HepG2 (cell line): ENCODE results near the gene VWC2L. TPM values are rescaled to one million over a fixed set of nuclear protein-coding genes. Genes with fewer than 3 reads are reported as not detected.

Experiments
- ATAC-seq: fragments of 200-7000 bp; cut with Tn5 transposase; 3 replicates; pipeline ENCODE4 v1.9.1; 2020; ENCODE audit warnings: mild to moderate bottlenecking, moderate library complexity
- BruUV-seq: library from RNA; stranded (reverse); fragments of 400-500 nt; replicated peaks from 2 replicates; lab custom pipeline; 2021; lab: Mats Ljungman, UMichigan
- CTCF ChIA-PET: fragments of 300-600 bp; formaldehyde crosslinking; extraction: SDS; loops from one replicate; lab custom pipeline; 2021; ENCODE audit warnings: low total read pairs, inconsistent platforms, low intra/inter-chr PET ratio; lab: Yijun Ruan, JAX
- POLR2A ChIA-PET: fragments of 350-600 bp; sonication (Branson Sonifier 250); formaldehyde crosslinking; loops from one replicate; lab custom pipeline; 2020; ENCODE audit warnings: antibody characterized with exemption, inconsistent platforms; lab: Yijun Ruan, JAX
- DNase-seq: peaks from one replicate; pipeline ENCODE4 v3.0.0-alpha.2; 2015; ENCODE audit warnings: low spot score
- FAIRE-seq: peaks from 3 replicates; lab custom pipeline; 2011; peaks lifted over from hg19 to GRCh38; lab: Jason Lieb, UNC
- H2AFZ ChIP-seq: one replicate; pipeline ENCODE4 v1.6.1; 2011; ENCODE audit warnings: low read length, inconsistent platforms
- H3K27ac ChIP-seq: fragments of 300-600 bp; 3 replicates; pipeline ENCODE4 v1.8.0; 2011; ENCODE audit warnings: mixed run types, mild to moderate bottlenecking, mixed read lengths, low read length, inconsistent platforms; ENCODE audit not compliant: insufficient read depth; ENCODE audit errors: extremely low read length
- H3K27me3 ChIP-seq, 2 experiments: fragments of 200-600 bp in 1 of 2; 2 replicates in 1 of 2; 3 replicates in 1 of 2; pipeline versions ENCODE4 v1.6.0 to v1.8.0; 2011; ENCODE audit warnings: low read length in 2 of 2, mild to moderate bottlenecking in 2 of 2, moderate library complexity in 2 of 2, inconsistent platforms in 1 of 2; ENCODE audit not compliant: insufficient read depth in 2 of 2, control insufficient read depth in 1 of 2
- H3K36me3 ChIP-seq, 2 experiments: fragments of 200-600 bp in 1 of 2; replicated peaks in 1 of 2; 2 replicates in 1 of 2; 3 replicates in 1 of 2; pipeline versions ENCODE4 v1.5.1 to v1.8.0; 2011; ENCODE audit warnings: low read length in 2 of 2, inconsistent platforms in 1 of 2; ENCODE audit not compliant: insufficient read depth in 2 of 2, control insufficient read depth in 1 of 2
- H3K4me1 ChIP-seq: 2 replicates; pipeline ENCODE4 v1.5.1; 2012; ENCODE audit warnings: low read length, inconsistent platforms; ENCODE audit not compliant: insufficient read depth
- H3K4me2 ChIP-seq: 2 replicates; pipeline ENCODE4 v1.6.0; 2011; ENCODE audit warnings: low read depth, low read length, inconsistent platforms
- H3K4me3 ChIP-seq, 3 experiments: fragments of 200-600 bp in 1 of 3; sonication (generic), shearing (Covaris generic) in 1 of 3; replicated peaks in 1 of 3; 2 replicates each; pipeline ENCODE4 v1.5.1; 2011 to 2016; ENCODE audit warnings: low read length in 3 of 3, inconsistent platforms in 2 of 3, low read depth in 2 of 3, mild to moderate bottlenecking in 2 of 3, control low read depth in 1 of 3, mixed read lengths in 1 of 3; ENCODE audit not compliant: insufficient read depth in 1 of 3
- H3K79me2 ChIP-seq: one replicate; pipeline ENCODE4 v1.6.1; 2011; ENCODE audit warnings: low read length, inconsistent platforms; ENCODE audit not compliant: insufficient read depth
- H3K9ac ChIP-seq: 2 replicates; pipeline ENCODE4 v1.6.0; 2011; ENCODE audit warnings: mild to moderate bottlenecking, low read depth, low read length, inconsistent platforms; ENCODE audit not compliant: insufficient read depth
- H3K9me3 ChIP-seq: 2 replicates; pipeline ENCODE4 v1.5.1; 2012; ENCODE audit warnings: mild to moderate bottlenecking, low read length
- H4K20me1 ChIP-seq: 2 replicates; pipeline ENCODE4 v1.6.0; 2011; ENCODE audit warnings: inconsistent platforms, mild to moderate bottlenecking, low read length, moderate library complexity; ENCODE audit not compliant: insufficient read depth
- DDIT3 ChIP-seq: sonication (generic); formaldehyde crosslinking; IDR thresholded peaks from 2 replicates; pipeline ENCODE4 v1.4.0; 2020; ENCODE audit warnings: mild to moderate bottlenecking, missing genetic modification reagents
- RXRB ChIP-seq: IDR thresholded peaks from 2 replicates; pipeline ENCODE4 v1.6.1; 2016; ENCODE audit warnings: borderline replicate concordance, missing genetic modification reagents, missing compliant biosample characterization
- SAP130 ChIP-seq: IDR thresholded peaks from 2 replicates; pipeline ENCODE4 v1.6.1; 2016; ENCODE audit warnings: low read depth
- SP2 ChIP-seq: sonication (generic); formaldehyde crosslinking; IDR thresholded peaks from 2 replicates; pipeline ENCODE4 v1.5.1; 2020; ENCODE audit warnings: mild to moderate bottlenecking, missing genetic modification reagents
- U2AF2 ChIP-seq: fragments of 200-400 bp; formaldehyde crosslinking; IDR thresholded peaks from 2 replicates; pipeline ENCODE4 v1.6.1; 2017; ENCODE audit warnings: low read depth, mild to moderate bottlenecking, low read length
- ZBTB37 ChIP-seq: sonication (generic); formaldehyde crosslinking; IDR thresholded peaks from 2 replicates; pipeline ENCODE4 v1.4.0; 2020; ENCODE audit warnings: mild to moderate bottlenecking, missing genetic modification reagents
- ZNF230 ChIP-seq: sonication (generic); formaldehyde crosslinking; IDR thresholded peaks from 2 replicates; pipeline ENCODE4 v1.4.0; 2020; ENCODE audit warnings: mild to moderate bottlenecking, missing genetic modification reagents
- ZNF766 ChIP-seq: sonication (generic); formaldehyde crosslinking; IDR thresholded peaks from 2 replicates; pipeline ENCODE4 v1.5.0; 2020; ENCODE audit warnings: missing genetic modification reagents, borderline replicate concordance
- ZSCAN25 ChIP-seq: sonication (generic); formaldehyde crosslinking; IDR thresholded peaks from 2 replicates; pipeline ENCODE4 v1.8.0; 2022; ENCODE audit warnings: mild to moderate bottlenecking, missing genetic modification reagents
- WGBS: methylation state at CpG from one replicate; pipeline ENCODE4 v1.1.6; 2017; ENCODE audit warnings: low lambda C conversion rate; 5-methylcytosine and 5-hydroxymethylcytosine counted together
- in situ Hi-C: cut with HindIII; loops from 2 replicates; pipeline ENCODE4 v1.10.0; 2017; ENCODE audit warnings: low pct_unique_long_range_greater_than_20kb; ENCODE audit not compliant: extremely low pct_ligation_motif_present
- intact Hi-C: fragments of 100-400 bp; cut with micrococcal nuclease; formaldehyde crosslinking; loops from one replicate; pipeline ENCODE4 v1.10.0; 2022; ENCODE audit not compliant: unreplicated experiment
- polyA plus RNA-seq, 8 experiments: library from polyadenylated mRNA; depleted of rRNA in 3 of 8; stranded (reverse) in 7 of 8; unstranded in 1 of 8; fragments of >200 nt; fragmentation: Illumina TruSeq in 4 of 8; extraction: Trizol in 4 of 8; gene quantifications; 2 replicates each; pipeline versions ENCODE4 v1.2.1 to v1.2.3, GENCODE V29; 2011 to 2016; ENCODE audit warnings: low read depth in 4 of 8, missing spikeins in 1 of 8, mixed read lengths in 1 of 8; ENCODE audit not compliant: insufficient read depth in 1 of 8
- total RNA-seq, 5 experiments: library from RNA; depleted of rRNA; stranded (reverse); fragments of >200 nt; fragmentation: Illumina TruSeq; extraction: Trizol; gene quantifications; 2 replicates each; pipeline ENCODE4 v1.2.3, GENCODE V29; 2016; ENCODE audit warnings: low read depth in 1 of 5
- TF ChIP-seq, protein P1 (sequence below): sonication (generic); formaldehyde crosslinking; IDR thresholded peaks from 2 replicates; pipeline ENCODE4 v1.5.1; 2020; ENCODE audit warnings: mild to moderate bottlenecking, missing genetic modification reagents, borderline replicate concordance

The VWC2L gene
- total and polyA plus RNA-seq, 2 of the 13 experiments (the other 11 are each of a cell fraction or from before 2014, with no cell fraction given): not detected

DNA sequence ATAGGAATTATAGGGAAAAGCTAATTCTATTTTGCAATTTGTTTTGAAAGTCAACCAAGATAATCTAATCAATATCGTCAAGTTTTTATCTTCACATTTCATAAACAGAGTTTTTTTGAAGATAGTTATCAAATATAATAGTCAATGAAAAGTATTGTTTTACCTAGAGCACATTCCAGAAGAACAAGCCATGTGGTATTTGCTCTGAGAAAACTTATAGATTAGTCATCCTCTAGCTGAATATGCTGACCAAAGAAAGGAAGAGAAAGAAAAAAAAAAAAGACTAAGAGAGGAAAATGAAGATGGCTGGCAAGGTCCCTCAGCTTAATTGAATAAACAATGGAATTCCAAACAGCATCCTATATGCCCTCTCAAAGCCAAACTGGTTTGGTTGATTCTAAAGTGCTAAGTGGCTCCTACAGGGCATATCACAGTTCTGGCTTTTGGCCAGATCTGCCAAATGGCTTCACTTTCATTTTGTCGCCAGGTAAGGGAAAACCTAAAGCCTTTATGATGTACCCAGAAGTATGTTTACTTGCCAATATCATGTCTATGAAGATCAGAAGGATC is 132.6 kb downstream of the VWC2L start:
- Histone ChIP-seq H3K79me2 (no peaks in the 10 kb centered on the region), H3K9me3 (no peaks in the 10 kb centered on the region), H2AFZ (no peak overlapping the region), H3K4me1 (no peaks in the 10 kb centered on the region), H3K27ac (no peak overlapping the region), H3K36me3 (no peaks in the 10 kb centered on the region), H3K9ac (no peak overlapping the region), H3K27me3 (no peaks in the 10 kb centered on the region), H3K4me2 (no peak overlapping the region), H4K20me1 (no peaks in the 10 kb centered on the region), H3K4me3 (no peak overlapping the region)
- DNase-seq: no peak
- intact Hi-C loops: no loop called here
- no peak for FAIRE-seq
- ChIA-PET CTCF (no interaction called here), POLR2A (no interaction called here)
- under 1% methylated on average over 2 of the region's 2 CpGs for WGBS
- ATAC-seq: no peak
- in situ Hi-C loops: no loop called here
- no peak for TF ChIP-seq DDIT3 (CRISPR knock-in tag)
- TF ChIP-seq ZSCAN25: no peak
- no TSS peak for BruUV-seq

DNA sequence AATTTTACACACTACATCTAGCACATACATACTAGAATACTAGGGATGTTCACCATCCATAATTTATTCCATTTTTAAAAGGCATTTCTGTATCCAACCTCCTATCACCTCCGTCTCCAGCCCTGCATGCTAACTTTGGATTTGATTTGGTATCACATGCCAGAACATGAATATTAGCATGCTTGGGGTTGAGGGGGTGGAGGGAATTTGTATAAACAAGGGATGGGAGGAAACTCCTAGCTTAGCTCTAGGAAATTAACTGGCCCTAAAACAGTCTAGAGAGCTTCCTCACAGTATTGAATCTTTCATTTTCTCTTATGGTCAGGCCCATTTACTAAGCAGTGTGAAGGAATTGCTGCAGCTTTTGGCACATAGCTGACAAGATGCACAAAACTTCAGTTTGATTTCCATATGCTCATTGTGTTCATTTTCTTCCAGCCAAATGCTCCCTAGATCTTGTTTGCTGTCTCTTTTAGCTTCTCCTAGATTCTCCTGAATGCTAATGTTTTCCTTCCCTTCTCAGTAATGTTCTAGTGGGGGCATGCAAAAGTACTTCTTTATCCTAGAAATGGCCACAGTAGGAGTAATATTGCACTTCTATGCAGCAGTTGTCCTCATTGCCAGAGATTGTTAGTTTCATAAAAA is 135.2 kb downstream of the VWC2L start:
- no TSS peak for BruUV-seq
- no peak for FAIRE-seq
- Histone ChIP-seq H3K27ac (no peak overlapping the region), H3K4me2 (no peak overlapping the region), H3K36me3 (no peaks in the 10 kb centered on the region), H4K20me1 (no peaks in the 10 kb centered on the region), H3K4me3 (no peak overlapping the region), H3K79me2 (no peaks in the 10 kb centered on the region), H2AFZ (no peak overlapping the region), H3K9me3 (no peaks in the 10 kb centered on the region), H3K9ac (no peak overlapping the region), H3K4me1 (no peaks in the 10 kb centered on the region), H3K27me3 (no peaks in the 10 kb centered on the region)
- POLR2A ChIA-PET: no interaction called here
- DNase-seq: no peak
- CTCF ChIA-PET: no interaction called here
- intact Hi-C loops (loop anchor here (1.0 kb wide), 1 partner anchor 39 kb away; no protein-coding TSS in a partner anchor), in situ Hi-C loops (no loop called here)
- 0% methylated on average over 1 of the region's 1 CpG for WGBS
- no peak for ATAC-seq
- no peak for TF ChIP-seq U2AF2
- TF ChIP-seq ZNF230 (CRISPR knock-in tag): no peak
- TF ChIP-seq SAP130 (CRISPR knock-in tag): no peak
- TF ChIP-seq, protein P1, sequence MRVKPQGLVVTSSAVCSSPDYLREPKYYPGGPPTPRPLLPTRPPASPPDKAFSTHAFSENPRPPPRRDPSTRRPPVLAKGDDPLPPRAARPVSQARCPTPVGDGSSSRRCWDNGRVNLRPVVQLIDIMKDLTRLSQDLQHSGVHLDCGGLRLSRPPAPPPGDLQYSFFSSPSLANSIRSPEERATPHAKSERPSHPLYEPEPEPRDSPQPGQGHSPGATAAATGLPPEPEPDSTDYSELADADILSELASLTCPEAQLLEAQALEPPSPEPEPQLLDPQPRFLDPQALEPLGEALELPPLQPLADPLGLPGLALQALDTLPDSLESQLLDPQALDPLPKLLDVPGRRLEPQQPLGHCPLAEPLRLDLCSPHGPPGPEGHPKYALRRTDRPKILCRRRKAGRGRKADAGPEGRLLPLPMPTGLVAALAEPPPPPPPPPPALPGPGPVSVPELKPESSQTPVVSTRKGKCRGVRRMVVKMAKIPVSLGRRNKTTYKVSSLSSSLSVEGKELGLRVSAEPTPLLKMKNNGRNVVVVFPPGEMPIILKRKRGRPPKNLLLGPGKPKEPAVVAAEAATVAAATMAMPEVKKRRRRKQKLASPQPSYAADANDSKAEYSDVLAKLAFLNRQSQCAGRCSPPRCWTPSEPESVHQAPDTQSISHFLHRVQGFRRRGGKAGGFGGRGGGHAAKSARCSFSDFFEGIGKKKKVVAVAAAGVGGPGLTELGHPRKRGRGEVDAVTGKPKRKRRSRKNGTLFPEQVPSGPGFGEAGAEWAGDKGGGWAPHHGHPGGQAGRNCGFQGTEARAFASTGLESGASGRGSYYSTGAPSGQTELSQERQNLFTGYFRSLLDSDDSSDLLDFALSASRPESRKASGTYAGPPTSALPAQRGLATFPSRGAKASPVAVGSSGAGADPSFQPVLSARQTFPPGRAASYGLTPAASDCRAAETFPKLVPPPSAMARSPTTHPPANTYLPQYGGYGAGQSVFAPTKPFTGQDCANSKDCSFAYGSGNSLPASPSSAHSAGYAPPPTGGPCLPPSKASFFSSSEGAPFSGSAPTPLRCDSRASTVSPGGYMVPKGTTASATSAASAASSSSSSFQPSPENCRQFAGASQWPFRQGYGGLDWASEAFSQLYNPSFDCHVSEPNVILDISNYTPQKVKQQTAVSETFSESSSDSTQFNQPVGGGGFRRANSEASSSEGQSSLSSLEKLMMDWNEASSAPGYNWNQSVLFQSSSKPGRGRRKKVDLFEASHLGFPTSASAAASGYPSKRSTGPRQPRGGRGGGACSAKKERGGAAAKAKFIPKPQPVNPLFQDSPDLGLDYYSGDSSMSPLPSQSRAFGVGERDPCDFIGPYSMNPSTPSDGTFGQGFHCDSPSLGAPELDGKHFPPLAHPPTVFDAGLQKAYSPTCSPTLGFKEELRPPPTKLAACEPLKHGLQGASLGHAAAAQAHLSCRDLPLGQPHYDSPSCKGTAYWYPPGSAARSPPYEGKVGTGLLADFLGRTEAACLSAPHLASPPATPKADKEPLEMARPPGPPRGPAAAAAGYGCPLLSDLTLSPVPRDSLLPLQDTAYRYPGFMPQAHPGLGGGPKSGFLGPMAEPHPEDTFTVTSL: no peak
- TF ChIP-seq RXRB (CRISPR knock-in tag): no peak
- TF ChIP-seq SP2: no peak
- TF ChIP-seq ZBTB37 (CRISPR knock-in tag): no peak
- no peak for TF ChIP-seq ZNF766 (CRISPR knock-in tag)
